Pancreas (tissue), 10 donors: ENCODE data around the gene ARMCX4. TPM values are rescaled to one million over a fixed set of nuclear protein-coding genes. Genes with fewer than 3 reads are reported as not detected.
"Not testable (repeated sequence)": the region's sequence is repeated elsewhere in the genome, so short reads cannot be mapped to it uniquely, and the experiment has no call there.

Source experiments
- ATAC-seq, 4 donors: fragments of 200-7000 bp; cut with Tn5 transposase; one replicate each; pipeline versions ENCODE4 v1.8.0 to v1.9.1; 2020; ENCODE audit warnings: mild to moderate bottlenecking in 4 of 4, moderate library complexity in 4 of 4
- DNase-seq, 6 donors: peaks; one replicate each; pipeline ENCODE4 v3.0.0-alpha.2; 2020
- FAIRE-seq: peaks from 2 replicates; lab custom pipeline; 2012; peaks lifted over from hg19 to GRCh38; lab: Jason Lieb, UNC
- H3K27ac ChIP-seq, 4 donors: fragments of 200-600 bp; sonication (generic); 1 replicate in 3 of 4; 2 replicates in 1 of 4; pipeline versions ENCODE4 v1.5.0 to v1.8.0; 2020
- H3K27me3 ChIP-seq, 4 donors: fragments of 200-600 bp; one replicate each; pipeline ENCODE4 v1.8.0; 2021
- H3K36me3 ChIP-seq, 3 donors: fragments of 200-600 bp; sonication (generic) in 1 of 3; one replicate each; pipeline versions ENCODE4 v1.5.0 to v1.8.0; 2020 to 2021
- H3K4me1 ChIP-seq, 3 donors: fragments of 200-600 bp; one replicate each; pipeline ENCODE4 v1.8.0; 2021
- H3K4me3 ChIP-seq, 4 donors: fragments of 200-600 bp; sonication (generic) in 2 of 4; one replicate each; pipeline versions ENCODE4 v1.5.0 to v1.8.0; 2020 to 2021
- H3K9me3 ChIP-seq, 4 donors: fragments of 200-600 bp; one replicate each; pipeline ENCODE4 v1.8.0; 2021
- CTCF ChIP-seq, 4 donors: fragments of 200-600 bp; sonication (generic) in 3 of 4; IDR thresholded peaks; one replicate each; pipeline versions ENCODE4 v1.5.0 to v1.8.0; 2021; ENCODE audit warnings: antibody characterized with exemption in 4 of 4
- whole genome bisulfite sequencing, 2 donors: extraction: QIAGEN DNeasy Blood & Tissue Kit; methylation state at CpG; one replicate each; pipeline ENCODE4 v1.1.7; 2013; 5-methylcytosine and 5-hydroxymethylcytosine counted together
- intact Hi-C, 3 donors: fragments of 100-400 bp; cut with DNase I; formaldehyde crosslinking; loops; one replicate each; pipeline versions ENCODE4 v1.11.1 to v1.14.2; 2022
- polyA plus RNA-seq, 2 donors: library from polyadenylated mRNA; stranded (reverse); fragments of 200-250 nt; gene quantifications; one replicate each; pipeline ENCODE4 v1.2.3, GENCODE V29; 2013
- total RNA-seq, 6 donors: library from RNA; stranded (reverse); fragmentation: NEBNext Ultra II Directional in 4 of 6; extraction: Animal tissue kit (Norgen Biotek cat#: 25700) in 4 of 6; gene quantifications; one replicate each; pipeline versions ENCODE4 v1.2.1 to v1.2.4, GENCODE V29; 2021 to 2023
- donor health status: healthy with polysubstance abuse.
- donor health status: DM: no; HTN: no; CAD: no; lungs with moderate emphysema.
- donor health status: DM: no; HTN: no; CAD: no.
- donor health status: control.
- donor health status: control.
- donor health status: Bipolar disorder and iron deficiency.
- donor health status: DM: yes; HTN: yes; CAD: no.
- donor health status: DM: no; HTN: no; CAD: no.
- donor health status: DM: no; HTN: no; CAD: no.
- donor health status: DM: yes; HTN: yes; CAD: no.

ARMCX4 gene
- total and polyA plus RNA-seq, 8 donors: 3.2 to 13.5 (median 7.4) TPM

- TF ChIP-seq CTCF (IDR thresholded peaks at IDR 0.05): no peak
- 53 to 82% methylated on average over 3 of the region's 3 CpGs for WGBS, 2 donors
- Histone ChIP-seq H3K9me3 (no peaks in the 10 kb centered on the region), H3K36me3 (no peaks in the 10 kb centered on the region), H3K4me1 (no peaks in the 10 kb centered on the region), H3K4me3 (no peak overlapping the region), H3K27ac (no peak overlapping the region), H3K27me3 (no peaks in the 10 kb centered on the region)
- no peak for DNase-seq
- no peak for ATAC-seq
- no peak for FAIRE-seq
- intact Hi-C loops: no loop called here
Observed at GRCh38 chrX:101483705-101484104, 1.6 kb upstream of the ARMCX4 start.

GRCh38 chrX:101484135-101484534, 1.1 kb upstream of the ARMCX4 start:
- H3K27ac ChIP-seq: no peak overlapping the region
- FAIRE-seq: no peak
- DNase-seq: no peak
- no peaks in the 10 kb centered on the region for H3K27me3 ChIP-seq
- H3K4me1 ChIP-seq: no peaks in the 10 kb centered on the region
- TF ChIP-seq CTCF (IDR thresholded peaks at IDR 0.05): no peak
- 75 to 92% methylated on average over 6 of the region's 6 CpGs for WGBS, 2 donors
- intact Hi-C loops: no loop called here
- no peaks in the 10 kb centered on the region for H3K36me3 ChIP-seq
- ATAC-seq: no peak
- H3K4me3 ChIP-seq: no peak overlapping the region
- H3K9me3 ChIP-seq: no peaks in the 10 kb centered on the region

- Histone ChIP-seq H3K36me3 (no peaks in the 10 kb centered on the region), H3K27ac (no peak overlapping the region), H3K4me1 (no peaks in the 10 kb centered on the region), H3K27me3 (no peaks in the 10 kb centered on the region), H3K9me3 (no peaks in the 10 kb centered on the region), H3K4me3 (no peak overlapping the region)
- TF ChIP-seq CTCF (IDR thresholded peaks at IDR 0.05): no peak
- no peak for FAIRE-seq
- no peak for ATAC-seq
- 84 to 87% methylated on average over 2 of the region's 2 CpGs for WGBS, 2 donors
- intact Hi-C loops: no loop called here
- no peak for DNase-seq
Observed at GRCh38 chrX:101488796-101489195, 3.5 kb downstream of the ARMCX4 start.

GRCh38 chrX:101491943-101492342, 6.7 kb downstream of the ARMCX4 start:
- H3K27me3 ChIP-seq: no peaks in the 10 kb centered on the region
- H3K9me3 ChIP-seq: no peaks in the 10 kb centered on the region
- no peaks in the 10 kb centered on the region for H3K4me1 ChIP-seq
- 93 to 94% methylated on average over 4 of the region's 4 CpGs for WGBS, 2 donors
- FAIRE-seq: no peak
- intact Hi-C loops: no loop called here
- H3K4me3 ChIP-seq: no peak overlapping the region
- no peaks in the 10 kb centered on the region for H3K36me3 ChIP-seq
- no peak overlapping the region for H3K27ac ChIP-seq
- no peak for TF ChIP-seq CTCF (IDR thresholded peaks at IDR 0.05)
- no peak for ATAC-seq
- DNase-seq: peak in 1 of 6 donors; percentile 68

GRCh38 chrX:101493225-101493624, 8.0 kb downstream of the ARMCX4 start:
- FAIRE-seq (no peak), DNase-seq (peak in 1 of 6 donors; percentile 62), ATAC-seq (no peak)
- H3K27me3 ChIP-seq: no peaks in the 10 kb centered on the region
- H3K4me1 ChIP-seq: no peaks in the 10 kb centered on the region
- no peak overlapping the region for H3K4me3 ChIP-seq
- intact Hi-C loops: no loop called here
- no peak overlapping the region for H3K27ac ChIP-seq
- TF ChIP-seq CTCF (IDR thresholded peaks at IDR 0.05): no peak
- H3K9me3 ChIP-seq: no peaks in the 10 kb centered on the region
- H3K36me3 ChIP-seq: no peaks in the 10 kb centered on the region
- 96 to 100% methylated on average over 1 of the region's 1 CpG for WGBS, 2 donors

- H3K4me3 ChIP-seq, H3K36me3 ChIP-seq, DNase-seq, H3K27ac ChIP-seq, H3K9me3 ChIP-seq, FAIRE-seq, H3K4me1 ChIP-seq, H3K27me3 ChIP-seq, ATAC-seq, intact Hi-C loops: not testable (repeated sequence)
- WGBS, 2 donors: 80 to 100% methylated on average over 1 of the region's 1 CpG
Observed at GRCh38 chrX:101502929-101503328, 17.7 kb downstream of the ARMCX4 start.
